Prostate gland (tissue), 2 donors: ENCODE results near the gene ARRB1. TPM values are rescaled to one million over a fixed set of nuclear protein-coding genes. Genes with fewer than 3 reads are reported as not detected.
"Not testable (repeated sequence)": the region's sequence is repeated elsewhere in the genome, so short reads cannot be mapped to it uniquely, and the experiment has no call there.

Experiments used
- DNase-seq: peaks from one replicate; pipeline ENCODE4 v3.0.0-alpha.2; 2019; ENCODE audit warnings: low spot score
- H3K27ac ChIP-seq, 2 donors: fragments of 200-600 bp; sonication (generic); 2 replicates each; pipeline ENCODE4 v1.5.1; 2017 to 2019
- H3K27me3 ChIP-seq: fragments of 200-600 bp; sonication (generic); replicated peaks from 2 replicates; pipeline ENCODE4 v1.5.1; 2019; ENCODE audit not compliant: insufficient read depth
- H3K36me3 ChIP-seq, 2 donors: fragments of 200-600 bp; sonication (generic); 1 replicate in 1 of 2; 2 replicates in 1 of 2; pipeline versions ENCODE4 v1.5.1 to v1.8.1; 2017 to 2019
- H3K4me1 ChIP-seq: fragments of 200-600 bp; sonication (generic); replicated peaks from 2 replicates; pipeline ENCODE4 v1.5.1; 2019
- H3K4me3 ChIP-seq, 2 donors: fragments of 200-600 bp; sonication (generic); 2 replicates each; pipeline ENCODE4 v1.5.1; 2017 to 2019
- H3K9me3 ChIP-seq: fragments of 200-600 bp; sonication (generic); 2 replicates; pipeline ENCODE4 v1.5.1; 2017
- POLR2A ChIP-seq: fragments of 450-650 bp; IDR thresholded peaks from one replicate; pipeline ENCODE4 v1.6.1; 2016; ENCODE audit warnings: antibody characterized with exemption, mild to moderate bottlenecking
- POLR2AphosphoS5 ChIP-seq: sonication (generic); formaldehyde crosslinking; IDR thresholded peaks from one replicate; pipeline ENCODE4 v1.6.1; 2017; ENCODE audit warnings: antibody characterized with exemption
- WGBS: methylation state at CpG from one replicate; pipeline ENCODE4 v1.1.5; 2018; 5-methylcytosine and 5-hydroxymethylcytosine counted together
- intact Hi-C: fragments of 100-400 bp; cut with DNase I; formaldehyde crosslinking; loops from one replicate; pipeline ENCODE4 v1.14.2; 2022
- total RNA-seq, 2 donors: library from RNA; depleted of rRNA; stranded (reverse); fragments of >200 nt; gene quantifications; one replicate each; pipeline ENCODE4 v1.1.0, GENCODE V29; 2016
- TF ChIP-seq, protein P1 (sequence below), 4 experiments: fragments of 200-600 bp in 2 of 4; fragments of 450-650 bp in 2 of 4; sonication (generic) in 2 of 4; IDR thresholded peaks; 1 replicate in 3 of 4; 2 replicates in 1 of 4; pipeline ENCODE4 v1.5.1; 2016 to 2019; ENCODE audit warnings: antibody characterized with exemption in 4 of 4, mild to moderate bottlenecking in 2 of 4, moderate library complexity in 2 of 4

Gene ARRB1
- total RNA-seq, 2 donors from 2014 or later, result 31.9 to 64.7 TPM

DNA sequence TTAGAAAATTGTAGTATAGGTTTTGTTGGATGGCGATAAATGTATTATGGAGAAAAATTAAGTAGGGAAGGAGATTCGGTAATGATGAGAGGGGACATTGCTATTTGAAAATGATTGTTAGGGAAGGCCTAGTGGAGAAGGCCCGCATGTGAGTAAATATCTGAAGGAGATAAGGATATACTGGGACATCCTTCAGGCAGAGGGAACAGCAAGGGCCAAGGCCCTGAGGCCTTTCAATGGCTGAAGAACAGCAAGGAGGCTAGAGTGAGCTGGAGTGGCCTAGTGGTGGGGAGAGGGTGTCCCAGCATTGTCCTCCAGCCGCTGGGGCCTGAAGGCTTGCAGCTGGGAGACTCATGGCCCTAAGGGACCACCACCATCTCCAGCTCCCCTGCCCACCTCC lies 23.2 kb upstream of the ARRB1 start:
- peak overlapping the region in 1 of 2 donors; percentile 83 for H3K27ac ChIP-seq
- intact Hi-C loops, result no loop called here
- TF ChIP-seq POLR2AphosphoS5 (no peak), POLR2A (no peak)

DNA sequence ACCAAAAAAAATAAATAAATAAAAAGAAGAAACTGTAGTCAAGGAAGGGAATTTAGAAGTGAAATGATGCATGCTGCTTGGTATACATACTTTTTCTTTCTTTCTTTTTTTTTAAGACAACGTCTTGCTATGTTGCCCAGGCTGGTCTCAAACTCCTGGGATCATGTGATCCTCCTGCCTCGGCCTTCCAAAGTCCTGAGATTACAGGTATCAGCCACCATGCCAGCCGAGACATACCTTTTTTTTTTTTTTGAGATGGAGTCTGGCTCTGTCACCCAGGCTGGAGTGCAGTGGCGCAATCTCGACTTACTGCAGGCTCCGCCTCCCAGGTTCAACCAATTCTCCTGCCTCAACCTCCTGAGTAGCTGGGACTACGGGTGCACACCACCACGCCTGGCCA lies 21.7 kb upstream of the ARRB1 start:
- TF ChIP-seq POLR2A (no peak), POLR2AphosphoS5 (no peak)
- TF ChIP-seq, protein P1, sequence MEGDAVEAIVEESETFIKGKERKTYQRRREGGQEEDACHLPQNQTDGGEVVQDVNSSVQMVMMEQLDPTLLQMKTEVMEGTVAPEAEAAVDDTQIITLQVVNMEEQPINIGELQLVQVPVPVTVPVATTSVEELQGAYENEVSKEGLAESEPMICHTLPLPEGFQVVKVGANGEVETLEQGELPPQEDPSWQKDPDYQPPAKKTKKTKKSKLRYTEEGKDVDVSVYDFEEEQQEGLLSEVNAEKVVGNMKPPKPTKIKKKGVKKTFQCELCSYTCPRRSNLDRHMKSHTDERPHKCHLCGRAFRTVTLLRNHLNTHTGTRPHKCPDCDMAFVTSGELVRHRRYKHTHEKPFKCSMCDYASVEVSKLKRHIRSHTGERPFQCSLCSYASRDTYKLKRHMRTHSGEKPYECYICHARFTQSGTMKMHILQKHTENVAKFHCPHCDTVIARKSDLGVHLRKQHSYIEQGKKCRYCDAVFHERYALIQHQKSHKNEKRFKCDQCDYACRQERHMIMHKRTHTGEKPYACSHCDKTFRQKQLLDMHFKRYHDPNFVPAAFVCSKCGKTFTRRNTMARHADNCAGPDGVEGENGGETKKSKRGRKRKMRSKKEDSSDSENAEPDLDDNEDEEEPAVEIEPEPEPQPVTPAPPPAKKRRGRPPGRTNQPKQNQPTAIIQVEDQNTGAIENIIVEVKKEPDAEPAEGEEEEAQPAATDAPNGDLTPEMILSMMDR (IDR thresholded peaks at IDR 0.05), result no peak
- H3K4me1 ChIP-seq, result peaks cover 9% of the 10 kb centered on the region
- 92% methylated on average over 8 of the region's 8 CpGs for WGBS
- H3K4me3 ChIP-seq, result no peak overlapping the region
- H3K36me3 ChIP-seq, result no peaks in the 10 kb centered on the region
- no peak for DNase-seq
- peak overlapping the region; percentile 70 to 83 for H3K27ac ChIP-seq
- intact Hi-C loops, result no loop called here
- H3K9me3 ChIP-seq, result no peaks in the 10 kb centered on the region
- no peaks in the 10 kb centered on the region for H3K27me3 ChIP-seq

More for the DNA sequence above, 23.2 kb upstream of the ARRB1 start:
- WGBS, result 95% methylated on average over 4 of the region's 4 CpGs
- Histone ChIP-seq H3K9me3 (no peaks in the 10 kb centered on the region), H3K4me3 (no peak overlapping the region), H3K4me1 (peaks cover 9% of the 10 kb centered on the region), H3K36me3 (no peaks in the 10 kb centered on the region), H3K27me3 (no peaks in the 10 kb centered on the region)
- no peak for DNase-seq

DNA sequence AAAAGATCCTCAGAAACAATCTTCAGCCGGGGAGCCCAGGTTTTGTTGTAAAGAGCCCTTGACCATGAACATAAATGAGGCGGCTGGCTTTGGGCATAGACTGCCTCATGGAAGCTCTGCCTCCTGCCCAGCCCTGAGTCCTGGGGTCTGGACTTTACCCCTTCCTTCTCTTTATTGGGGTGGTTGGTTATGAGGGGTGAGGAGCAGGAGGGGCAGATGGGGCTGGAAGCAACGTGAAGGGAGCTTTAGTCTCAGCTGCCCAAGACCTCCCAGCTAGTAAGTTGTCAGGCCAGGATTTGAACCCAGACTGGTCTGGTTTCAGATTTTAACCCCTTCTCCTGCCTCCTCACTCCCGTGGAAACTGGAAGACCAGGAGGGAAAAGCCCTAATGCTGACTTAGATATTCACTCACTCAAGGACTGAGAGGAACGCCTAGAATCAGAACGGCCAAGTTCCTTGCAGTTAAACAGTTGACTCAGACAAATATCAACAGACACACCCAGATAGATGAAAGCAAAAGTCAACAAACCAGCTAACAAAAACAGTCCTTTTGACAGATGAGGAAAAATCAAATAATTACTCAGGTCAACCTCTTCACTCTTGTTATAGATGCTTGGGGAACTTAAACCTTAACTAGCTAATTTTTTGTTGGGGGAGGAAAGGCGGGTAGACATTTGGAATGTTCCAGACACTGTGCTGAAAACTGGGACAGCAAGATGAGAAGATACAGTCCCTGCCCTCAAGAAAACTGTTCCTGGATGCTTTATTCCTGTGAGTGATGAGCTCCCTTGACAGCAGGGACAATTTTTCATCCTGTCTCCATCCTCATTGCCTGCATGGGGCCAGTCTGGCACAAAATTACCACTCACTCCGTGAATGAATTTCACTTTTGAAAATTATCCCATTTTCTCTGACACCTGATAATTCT lies 20.8 kb upstream of the ARRB1 start:
- H3K4me3 ChIP-seq, result no peak overlapping the region
- H3K27me3 ChIP-seq, result no peaks in the 10 kb centered on the region
- peak; percentile 78 for DNase-seq
- peaks cover 9% of the 10 kb centered on the region for H3K4me1 ChIP-seq
- TF ChIP-seq, protein P1 (IDR thresholded peaks at IDR 0.05), result no peak
- TF ChIP-seq POLR2A (no peak), POLR2AphosphoS5 (peak; percentile 93)
- H3K36me3 ChIP-seq, result no peaks in the 10 kb centered on the region
- peak overlapping the region; percentile 70 to 83 for H3K27ac ChIP-seq
- intact Hi-C loops, result no loop called here
- 40% methylated on average over 8 of the region's 8 CpGs for whole genome bisulfite sequencing
- no peaks in the 10 kb centered on the region for H3K9me3 ChIP-seq

DNA sequence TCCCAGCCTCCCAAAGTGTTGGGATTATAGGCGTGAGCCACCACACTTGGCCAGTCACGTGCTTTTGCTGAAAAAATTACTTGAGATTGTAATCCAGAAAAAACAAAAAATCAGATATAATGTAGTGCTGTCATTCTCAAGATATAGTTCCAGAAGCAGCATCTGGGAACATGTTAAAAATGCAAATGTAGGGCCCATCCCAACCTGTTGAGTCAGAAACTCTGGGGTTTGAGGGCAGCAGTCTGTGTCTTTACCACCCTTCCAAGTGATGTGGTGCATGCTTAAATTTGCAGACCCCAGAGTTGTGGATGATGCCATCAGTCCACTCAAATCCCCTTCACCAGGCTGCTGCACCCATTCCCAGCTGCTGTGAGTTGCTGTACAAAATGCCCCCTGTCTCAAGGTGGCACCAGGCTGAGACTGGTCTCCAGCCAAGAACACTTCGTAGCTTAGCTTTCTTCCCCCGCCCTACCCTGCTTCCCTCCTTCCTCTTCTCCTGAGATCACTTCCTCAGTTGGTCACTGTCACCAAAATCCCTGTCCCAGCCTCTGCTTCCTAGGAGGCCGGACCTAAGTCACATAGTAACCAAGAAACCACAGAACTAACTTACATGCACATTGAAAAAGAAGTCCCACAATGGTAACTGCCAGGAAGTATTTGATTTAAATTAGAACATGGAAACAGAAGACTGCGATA lies 18.2 kb upstream of the ARRB1 start:
- no peaks in the 10 kb centered on the region for H3K27me3 ChIP-seq
- H3K4me1 ChIP-seq, result peaks cover 9% of the 10 kb centered on the region
- WGBS, result 80% methylated on average over 6 of the region's 6 CpGs
- TF ChIP-seq POLR2A (no peak), POLR2AphosphoS5 (no peak)
- TF ChIP-seq, protein P1 (IDR thresholded peaks at IDR 0.05), result no peak
- intact Hi-C loops, result no loop called here
- DNase-seq, result no peak
- H3K27ac ChIP-seq, result no peak overlapping the region
- no peak overlapping the region for H3K4me3 ChIP-seq
- H3K9me3 ChIP-seq, result no peaks in the 10 kb centered on the region
- no peaks in the 10 kb centered on the region for H3K36me3 ChIP-seq

DNA sequence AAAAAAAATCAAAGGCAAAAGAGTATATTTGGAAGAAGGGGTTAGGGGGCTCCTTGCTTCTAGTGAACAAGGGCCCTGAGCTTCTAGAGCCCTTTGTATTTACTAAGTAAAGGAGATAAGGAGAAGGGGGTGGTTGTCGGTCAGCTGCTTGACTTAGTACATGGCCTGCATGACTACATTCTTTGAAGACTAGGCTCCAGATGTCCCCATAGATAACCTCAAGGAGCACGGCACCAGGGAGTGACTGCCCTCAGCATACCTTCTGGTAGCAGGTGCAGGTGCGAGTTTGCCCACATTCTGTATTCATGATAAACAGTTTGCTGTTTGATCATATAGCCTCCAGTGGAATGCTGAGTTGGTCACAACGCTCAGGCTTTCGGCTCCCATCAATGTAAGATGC lies 15.4 kb upstream of the ARRB1 start:
- intact Hi-C loops, H3K4me1 ChIP-seq, H3K4me3 ChIP-seq, H3K27ac ChIP-seq, DNase-seq, H3K27me3 ChIP-seq, H3K36me3 ChIP-seq, H3K9me3 ChIP-seq: not testable (repeated sequence)
- WGBS, result 94% methylated on average over 5 of the region's 5 CpGs
